IMR-90 (cell line): ENCODE data around the gene ZSWIM5. TPM values are rescaled to one million over a fixed set of nuclear protein-coding genes. Genes with fewer than 3 reads are reported as not detected.

Source experiments
- ATAC-seq: fragments of 200-7000 bp; cut with Tn5 transposase; 2 replicates; pipeline ENCODE4 v1.9.1; 2020; ENCODE audit warnings: low read depth, mild to moderate bottlenecking, moderate library complexity
- BruUV-seq: library from RNA; stranded (reverse); fragments of 400-500 nt; replicated peaks from 2 replicates; lab custom pipeline; 2021; lab: Mats Ljungman, UMichigan
- CTCF ChIA-PET: fragments of 300-600 bp; formaldehyde crosslinking; extraction: SDS; loops from one replicate; lab custom pipeline; 2021; ENCODE audit warnings: antibody characterized with exemption; lab: Yijun Ruan, JAX
- POLR2A ChIA-PET: fragments of 300-600 bp; sonication (Branson Sonifier 250); formaldehyde crosslinking; loops from one replicate; lab custom pipeline; 2022; ENCODE audit warnings: antibody characterized with exemption; ENCODE audit not compliant: unreplicated experiment; lab: Charles Lee
- DNase-seq: peaks from one replicate; pipeline ENCODE4 v3.0.0; 2013
- H2AFZ ChIP-seq: replicated peaks from 2 replicates; pipeline ENCODE3; 2013; ENCODE audit warnings: low read length, mild to moderate bottlenecking; ENCODE audit not compliant: poor library complexity
- H2AK5ac ChIP-seq: 2 replicates; pipeline ENCODE4 v1.6.1; 2013; ENCODE audit warnings: low read depth, low read length, inconsistent platforms
- H2AK9ac ChIP-seq: replicated peaks from 2 replicates; pipeline ENCODE3; 2013; ENCODE audit warnings: mild to moderate bottlenecking, low read depth, low read length, moderate library complexity; ENCODE audit not compliant: poor library complexity
- H2BK120ac ChIP-seq: 2 replicates; pipeline ENCODE4 v1.6.1; 2013; ENCODE audit warnings: low read depth, low read length, inconsistent platforms
- H2BK15ac ChIP-seq: 3 replicates; pipeline ENCODE4 v1.6.1; 2013; ENCODE audit warnings: low read depth, low read length, inconsistent platforms
- H2BK20ac ChIP-seq: 2 replicates; pipeline ENCODE4 v1.6.1; 2013; ENCODE audit warnings: low read depth, mild to moderate bottlenecking, inconsistent platforms, low read length, moderate library complexity
- H2BK5ac ChIP-seq: 2 replicates; pipeline ENCODE4 v1.6.1; 2013; ENCODE audit warnings: mild to moderate bottlenecking, low read depth, low read length, inconsistent platforms; ENCODE audit not compliant: poor library complexity, severe bottlenecking
- H3K14ac ChIP-seq: replicated peaks from 2 replicates; pipeline ENCODE4 v1.6.1; 2013; ENCODE audit warnings: low read depth, low read length, inconsistent platforms
- H3K18ac ChIP-seq: 2 replicates; pipeline ENCODE4 v1.6.1; 2013; ENCODE audit warnings: low read depth, low read length, control low read depth
- H3K23ac ChIP-seq: 2 replicates; pipeline ENCODE4 v1.6.1; 2013; ENCODE audit warnings: low read depth, low read length, inconsistent platforms
- H3K27ac ChIP-seq: 2 replicates; pipeline ENCODE4 v1.5.1; 2013; ENCODE audit warnings: mild to moderate bottlenecking, control low read depth, low read length; ENCODE audit not compliant: insufficient read depth
- H3K27me3 ChIP-seq: 2 replicates; pipeline ENCODE4 v1.6.1; 2013; ENCODE audit warnings: low read length; ENCODE audit not compliant: control insufficient read depth, insufficient read depth
- H3K36me3 ChIP-seq: 2 replicates; pipeline ENCODE4 v1.6.1; 2013; ENCODE audit warnings: low read length, mixed read lengths; ENCODE audit not compliant: control insufficient read depth, insufficient read depth
- H3K4ac ChIP-seq: 2 replicates; pipeline ENCODE4 v1.6.1; 2013; ENCODE audit warnings: low read depth, low read length, inconsistent platforms
- H3K4me1 ChIP-seq: 2 replicates; pipeline ENCODE4 v1.6.1; 2013; ENCODE audit warnings: low read length, mixed read lengths; ENCODE audit not compliant: control insufficient read depth, insufficient read depth
- H3K4me2 ChIP-seq: 2 replicates; pipeline ENCODE4 v1.6.1; 2013; ENCODE audit warnings: low read depth, mild to moderate bottlenecking, control low read depth, low read length, moderate library complexity
- H3K4me3 ChIP-seq: 2 replicates; pipeline ENCODE4 v1.5.1; 2013; ENCODE audit warnings: low read depth, mild to moderate bottlenecking, control low read depth, low read length, moderate library complexity; ENCODE audit not compliant: insufficient read depth
- H3K56ac ChIP-seq: 2 replicates; pipeline ENCODE4 v1.6.1; 2013; ENCODE audit warnings: low read length, inconsistent platforms; ENCODE audit not compliant: insufficient read depth; ENCODE audit errors: extremely low read depth
- H3K79me1 ChIP-seq, 2 experiments: 2 replicates each; pipeline ENCODE4 v1.6.1; 2013; ENCODE audit warnings: low read length in 2 of 2, inconsistent platforms in 1 of 2, low read depth in 1 of 2
- H3K9ac ChIP-seq: 2 replicates; pipeline ENCODE4 v1.6.1; 2013; ENCODE audit warnings: low read depth, low read length, control low read depth
- H3K9me1 ChIP-seq: 2 replicates; pipeline ENCODE4 v1.6.1; 2013; ENCODE audit warnings: low read length, inconsistent platforms; ENCODE audit not compliant: insufficient read depth
- H3K9me3 ChIP-seq: 2 replicates; pipeline ENCODE4 v1.6.1; 2013; ENCODE audit warnings: low read length; ENCODE audit not compliant: control insufficient read depth, insufficient read depth
- H4K20me1 ChIP-seq: 2 replicates; pipeline ENCODE4 v1.6.1; 2013; ENCODE audit warnings: low read length, inconsistent platforms; ENCODE audit not compliant: insufficient read depth
- H4K5ac ChIP-seq: 2 replicates; pipeline ENCODE4 v1.6.1; 2013; ENCODE audit warnings: mild to moderate bottlenecking, low read depth, low read length, control low read depth
- H4K8ac ChIP-seq, 2 experiments: 2 replicates each; pipeline ENCODE4 v1.6.1; 2013; ENCODE audit warnings: low read depth in 2 of 2, low read length in 2 of 2, control low read depth in 1 of 2, inconsistent platforms in 1 of 2
- H4K91ac ChIP-seq: 2 replicates; pipeline ENCODE4 v1.6.1; 2013; ENCODE audit warnings: low read depth, low read length, inconsistent platforms; ENCODE audit not compliant: insufficient read depth
- BHLHE40 ChIP-seq: fragments of 150-350 bp; IDR thresholded peaks from 2 replicates; pipeline ENCODE4 v1.6.1; 2016; ENCODE audit warnings: mild to moderate bottlenecking, low read depth, low read length
- CEBPB ChIP-seq: IDR thresholded peaks from 2 replicates; pipeline ENCODE4 v1.6.1; 2012; ENCODE audit warnings: low read depth, low read length, improper control_type of control experiment
- CHD1 ChIP-seq: IDR thresholded peaks from 2 replicates; pipeline ENCODE4 v1.6.1; 2012; ENCODE audit warnings: low read depth, low read length, improper control_type of control experiment
- CTCF ChIP-seq: conservative IDR thresholded peaks from 2 replicates; pipeline ENCODE4 v1.5.1; 2012; ENCODE audit warnings: mild to moderate bottlenecking, low read depth, low read length, improper control_type of control experiment
- ELK1 ChIP-seq: fragments of 150-350 bp; IDR thresholded peaks from 2 replicates; pipeline ENCODE4 v1.6.1; 2016; ENCODE audit warnings: low read depth, mild to moderate bottlenecking, low read length, moderate library complexity, borderline replicate concordance
- FOS ChIP-seq: fragments of 150-350 bp; IDR thresholded peaks from 2 replicates; pipeline ENCODE4 v1.6.1; 2016; ENCODE audit warnings: low read depth, low read length
- MAFK ChIP-seq: IDR thresholded peaks from 2 replicates; pipeline ENCODE4 v1.6.1; 2012; ENCODE audit warnings: low read depth, low read length, improper control_type of control experiment
- MAZ ChIP-seq: IDR thresholded peaks from 2 replicates; pipeline ENCODE4 v1.6.1; 2012; ENCODE audit warnings: low read depth, mild to moderate bottlenecking, low read length, improper control_type of control experiment, moderate library complexity, borderline replicate concordance
- MXI1 ChIP-seq: IDR thresholded peaks from 2 replicates; pipeline ENCODE4 v1.6.1; 2012; ENCODE audit warnings: low read depth, mild to moderate bottlenecking, low read length, moderate library complexity, borderline replicate concordance
- NFE2L2 ChIP-seq: fragments of 150-350 bp; IDR thresholded peaks from 2 replicates; pipeline ENCODE4 v1.6.1; 2016; ENCODE audit warnings: low read depth, mild to moderate bottlenecking, low read length
- POLR2A ChIP-seq: IDR thresholded peaks from 2 replicates; pipeline ENCODE4 v1.6.1; 2012; ENCODE audit warnings: mild to moderate bottlenecking, low read depth, low read length
- RAD21 ChIP-seq: IDR thresholded peaks from 2 replicates; pipeline ENCODE4 v1.6.1; 2012; ENCODE audit warnings: low read length, improper control_type of control experiment
- RCOR1 ChIP-seq: IDR thresholded peaks from 2 replicates; pipeline ENCODE4 v1.6.1; 2012; ENCODE audit warnings: mild to moderate bottlenecking, low read length, improper control_type of control experiment; ENCODE audit not compliant: insufficient replicate concordance
- RFX5 ChIP-seq: IDR thresholded peaks from 2 replicates; pipeline ENCODE4 v1.8.0; 2012; ENCODE audit warnings: low read depth, mild to moderate bottlenecking, low read length, moderate library complexity
- SMC3 ChIP-seq: fragments of 150-350 bp; IDR thresholded peaks from 2 replicates; pipeline ENCODE4 v1.6.1; 2016; ENCODE audit warnings: low read depth, mild to moderate bottlenecking, antibody characterized with exemption, low read length, moderate library complexity
- USF2 ChIP-seq: fragments of 150-350 bp; IDR thresholded peaks from 2 replicates; pipeline ENCODE4 v1.6.1; 2017; ENCODE audit warnings: mild to moderate bottlenecking, antibody characterized with exemption, low read length, low read depth
- WGBS, 2 experiments: methylation state at CpG; one replicate each; pipeline versions ENCODE4 v1.1.5 to v1.1.7; 2013; ENCODE audit warnings: missing lambda C conversion rate in 2 of 2; ENCODE audit not compliant: insufficient read length in 1 of 2; ENCODE audit errors: extremely low coverage in 2 of 2; 5-methylcytosine and 5-hydroxymethylcytosine counted together
- dilution Hi-C: fragments of 300-500 bp; cut with HindIII; formaldehyde crosslinking; loops from one replicate; pipeline ENCODE4 v1.14.3; 2018; ENCODE audit warnings: low sequenced_read_pairs; ENCODE audit not compliant: unreplicated experiment
- in situ Hi-C: fragments of 300-500 bp; cut with MboI; formaldehyde crosslinking; loops from 3 replicates; pipeline ENCODE4 v1.14.3; 2019; ENCODE audit warnings: low sequenced_read_pairs, inconsistent platforms, mixed read lengths
- intact Hi-C: fragments of 100-400 bp; cut with micrococcal nuclease; formaldehyde crosslinking; loops from 2 replicates; pipeline ENCODE4 v1.10.0; 2022
- polyA plus RNA-seq, 3 experiments: library from polyadenylated mRNA; depleted of rRNA; stranded (reverse); fragments of >200 nt; gene quantifications; 2 replicates each; pipeline ENCODE4 v1.2.3, GENCODE V29; 2012; ENCODE audit warnings: low replicate concordance in 1 of 3
- total RNA-seq: library from RNA; depleted of rRNA; stranded (reverse); fragments of >200 nt; gene quantifications from 2 replicates; pipeline ENCODE4 v1.2.3, GENCODE V29; 2012

Gene ZSWIM5
- total and polyA plus RNA-seq, 2 of the 4 experiments (the other 2 are of a cell fraction): under 0.01 to 0.03 TPM

GRCh38 chr1:45003741-45004140, 202.7 kb downstream of the ZSWIM5 start:
- H3K79me1 ChIP-seq: peaks cover 0 to 6% of the 10 kb centered on the region in 2 experiments; a peak in 1 of 4 replicates
- intact Hi-C loops (no loop called here), in situ Hi-C loops (no loop called here), dilution Hi-C loops (no loop called here)
- WGBS, 2 experiments: 100% methylated on average over 4 of the region's 14 CpGs; no CpG with 5 or more reads in 1 of the 2 experiments
- no peak overlapping the region for H2AK5ac ChIP-seq
- no peak overlapping the region for H3K9ac ChIP-seq
- no peak overlapping the region for H3K27ac ChIP-seq
- 0 out of 2 replicates have a peak, but pooled peaks cover 3% of the 10 kb centered on the region for H3K9me1 ChIP-seq
- no peak for ATAC-seq
- H3K56ac ChIP-seq: no peak overlapping the region
- H3K9me3 ChIP-seq: no peaks in the 10 kb centered on the region
- DNase-seq: no peak
- H2BK5ac ChIP-seq: no peak overlapping the region
- H4K91ac ChIP-seq: no peak overlapping the region
- no peak for TF ChIP-seq NFE2L2
- TF ChIP-seq RCOR1: no peak
- TF ChIP-seq SMC3: no peak
- TF ChIP-seq CEBPB: no peak
- no peak for TF ChIP-seq ELK1
- TF ChIP-seq CTCF: no peak
- no peak for TF ChIP-seq RFX5
- TF ChIP-seq POLR2A: no peak
- no peak for TF ChIP-seq FOS
- no peak for TF ChIP-seq MAZ
- no peak for TF ChIP-seq RAD21
- no peak for TF ChIP-seq BHLHE40
- TF ChIP-seq CHD1: no peak
- no peak for TF ChIP-seq MAFK
- no peak for TF ChIP-seq MXI1
- TF ChIP-seq USF2: no peak
- H3K27me3 ChIP-seq: no peaks in the 10 kb centered on the region
- no peak overlapping the region for H3K4me2 ChIP-seq
- no peak overlapping the region for H2AFZ ChIP-seq
- no peaks in the 10 kb centered on the region for H4K20me1 ChIP-seq
- no peak overlapping the region for H3K4me3 ChIP-seq
- H2BK120ac ChIP-seq: no peak overlapping the region
- H3K4ac ChIP-seq: no peak overlapping the region
- no peak overlapping the region for H3K14ac ChIP-seq
- POLR2A ChIA-PET: no interaction called here
- peaks cover 62% of the 10 kb centered on the region for H3K36me3 ChIP-seq
- BruUV-seq: no TSS peak
- H3K4me1 ChIP-seq: no peaks in the 10 kb centered on the region
- H4K5ac ChIP-seq: no peak overlapping the region
- H3K23ac ChIP-seq: no peak overlapping the region
- CTCF ChIA-PET: no interaction called here
- no peak overlapping the region for H3K18ac ChIP-seq
- no peak overlapping the region for H2AK9ac ChIP-seq
- no peak overlapping the region for H4K8ac ChIP-seq
- H2BK20ac ChIP-seq: no peak overlapping the region
- no peak overlapping the region for H2BK15ac ChIP-seq
